Adrenal gland (tissue), 12 donors: ENCODE data around the gene PICK1. TPM values are rescaled to one million over a fixed set of nuclear protein-coding genes. Genes with fewer than 3 reads are reported as not detected.

Experiments
- DNase-seq, 7 donors: peaks; one replicate each; pipeline ENCODE4 v3.0.0-alpha.2; 2019 to 2020
- H3K27ac ChIP-seq, 5 donors: fragments of 200-600 bp; sonication (generic) in 4 of 5; 1 replicate in 3 of 5; 2 replicates in 2 of 5; pipeline versions ENCODE4 v1.5.1 to v1.8.0; 2016 to 2020; ENCODE audit warnings: mild to moderate bottlenecking in 1 of 5
- H3K27me3 ChIP-seq: fragments of 200-600 bp; 2 replicates; pipeline ENCODE4 v1.8.0; 2021
- H3K36me3 ChIP-seq, 2 donors: fragments of 200-600 bp; replicated peaks in 1 of 2; 1 replicate in 1 of 2; 2 replicates in 1 of 2; pipeline versions ENCODE4 v1.5.1 to v1.8.0; 2018 to 2022
- H3K4me1 ChIP-seq, 2 donors: fragments of 200-600 bp; replicated peaks in 1 of 2; 1 replicate in 1 of 2; 2 replicates in 1 of 2; pipeline versions ENCODE4 v1.5.1 to v1.8.0; 2018 to 2021
- H3K4me3 ChIP-seq, 4 donors: fragments of 200-600 bp; sonication (generic) in 3 of 4; one replicate each; pipeline ENCODE4 v1.5.1; 2016 to 2018
- H3K9me3 ChIP-seq, 3 donors: fragments of 200-600 bp; sonication (generic) in 1 of 3; replicated peaks in 1 of 3; 1 replicate in 2 of 3; 2 replicates in 1 of 3; pipeline versions ENCODE4 v1.5.1 to v1.8.0; 2016 to 2021
- CTCF ChIP-seq, 6 experiments: fragments of 450-650 bp in 4 of 6; fragments of 200-600 bp in 2 of 6; sonication (generic) in 1 of 6; IDR thresholded peaks; 1 replicate in 5 of 6; 2 replicates in 1 of 6; pipeline versions ENCODE4 v1.5.1 to v1.8.0; 2016 to 2021; ENCODE audit warnings: antibody characterized with exemption in 6 of 6, mild to moderate bottlenecking in 2 of 6, moderate library complexity in 1 of 6
- POLR2A ChIP-seq, 2 donors: fragments of 450-650 bp; IDR thresholded peaks; one replicate each; pipeline ENCODE4 v1.6.1; 2017; ENCODE audit warnings: antibody characterized with exemption in 2 of 2, mild to moderate bottlenecking in 2 of 2, moderate library complexity in 1 of 2
- WGBS, 4 donors: extraction: QIAGEN DNeasy Blood & Tissue Kit in 2 of 4; methylation state at CpG; one replicate each; pipeline versions ENCODE4 v1.1.5 to v1.1.7; 2013 to 2017; 5-methylcytosine and 5-hydroxymethylcytosine counted together
- intact Hi-C, 2 donors: fragments of 100-400 bp; cut with DNase I; formaldehyde crosslinking; loops; one replicate each; pipeline versions ENCODE4 v1.14.1 to v1.15.0; 2022 to 2023
- polyA plus RNA-seq, 3 donors: library from polyadenylated mRNA; stranded (reverse); fragments of 200-250 nt in 2 of 3; fragments of 350-450 nt in 1 of 3; fragmentation: Illumina TruSeq in 1 of 3; extraction: RNeasy Lipid Tissue Mini Kit (QIAGEN cat#74804) in 1 of 3; gene quantifications; one replicate each; pipeline ENCODE4 v1.2.3, GENCODE V29; 2013 to 2014
- total RNA-seq, 9 donors: library from RNA; depleted of rRNA in 4 of 9; stranded (reverse); fragments of >200 nt in 4 of 9; fragments of 120-200 nt in 1 of 9; fragmentation: NEBNext Ultra II Directional in 1 of 9; extraction: Animal tissue kit (Norgen Biotek cat#: 25700) in 1 of 9; gene quantifications; one replicate each; pipeline versions ENCODE4 v1.1.0 to v1.2.4, GENCODE V29; 2013 to 2023
- donor health status: healthy with polysubstance abuse.
- donor health status: Bipolar disorder and iron deficiency.
- donor health status: DM: yes; HTN: yes; CAD: no.
- donor health status: DM: no; HTN: no; CAD: no.
- donor health status: DM: no; HTN: no; CAD: no.
- donor health status: DM: yes; HTN: yes; CAD: no.

PICK1 gene
- total and polyA plus RNA-seq, 12 donors, result 28.7 to 93.6 (median 39.0) TPM

DNA sequence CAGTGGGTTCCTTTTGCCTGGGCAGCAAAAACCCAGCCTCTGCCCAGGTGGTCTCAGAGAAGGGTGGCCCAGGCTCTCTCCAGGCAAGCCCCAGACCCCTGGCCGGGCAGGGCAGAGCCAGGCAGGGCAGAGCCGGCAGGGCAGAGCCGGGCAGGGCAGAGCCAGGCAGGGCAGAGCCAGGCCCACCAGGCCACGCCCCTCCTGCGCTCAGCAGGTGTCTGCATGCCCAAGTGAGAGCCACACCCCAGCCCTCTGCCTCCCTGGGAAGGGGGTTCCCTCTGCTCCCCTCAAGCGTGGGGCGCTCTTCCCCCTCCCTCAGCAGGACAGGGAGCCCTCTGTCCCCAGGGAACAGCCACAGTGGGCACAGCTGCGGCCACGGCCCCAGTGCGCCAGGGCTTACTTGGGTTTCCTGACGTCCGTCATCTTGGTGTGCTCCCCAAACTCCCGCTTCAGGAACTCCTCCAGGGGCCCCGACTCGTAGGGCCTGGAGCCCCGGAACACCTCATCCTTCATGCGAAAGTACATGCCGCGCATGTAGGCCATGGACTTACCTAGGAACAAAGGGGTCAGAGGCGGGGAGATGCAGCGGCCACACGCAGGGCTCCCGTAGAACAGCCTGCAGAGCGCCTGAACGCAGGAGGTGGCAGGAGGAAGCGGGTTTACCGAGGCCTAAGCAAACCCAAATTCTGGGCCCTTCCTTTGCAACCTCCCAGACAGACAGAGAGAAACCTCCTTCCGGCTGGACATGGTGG is 63.3 kb downstream of the PICK1 start:
- Histone ChIP-seq H3K36me3 (no peaks in the 10 kb centered on the region), H3K27ac (no peak overlapping the region), H3K9me3 (no peaks in the 10 kb centered on the region), H3K4me1 (no peaks in the 10 kb centered on the region), H3K4me3 (no peak overlapping the region), H3K27me3 (no peaks in the 10 kb centered on the region)
- TF ChIP-seq POLR2A (IDR thresholded peaks at IDR 0.05), result no peak
- TF ChIP-seq CTCF (IDR thresholded peaks at IDR 0.05), result no peak
- intact Hi-C loops, result no loop called here
- WGBS, 4 donors, result 93 to 97% (median 95%) methylated on average over 6 to 28 of the region's 28 CpGs
- DNase-seq, result no peak

GRCh38 chr22:38122616-38123015 is 65.4 kb downstream of the PICK1 start:
- WGBS, 4 donors, result 87 to 93% (median 91%) methylated on average over 3 to 6 of the region's 6 CpGs
- no peak overlapping the region for H3K4me3 ChIP-seq
- no peaks in the 10 kb centered on the region for H3K9me3 ChIP-seq
- H3K36me3 ChIP-seq, result no peaks in the 10 kb centered on the region
- H3K4me1 ChIP-seq, result no peaks in the 10 kb centered on the region
- no peaks in the 10 kb centered on the region for H3K27me3 ChIP-seq
- intact Hi-C loops, result no loop called here
- no peak for DNase-seq
- H3K27ac ChIP-seq, result no peak overlapping the region
- no peak for TF ChIP-seq CTCF (IDR thresholded peaks at IDR 0.05)
- no peak for TF ChIP-seq POLR2A (IDR thresholded peaks at IDR 0.05)

DNA sequence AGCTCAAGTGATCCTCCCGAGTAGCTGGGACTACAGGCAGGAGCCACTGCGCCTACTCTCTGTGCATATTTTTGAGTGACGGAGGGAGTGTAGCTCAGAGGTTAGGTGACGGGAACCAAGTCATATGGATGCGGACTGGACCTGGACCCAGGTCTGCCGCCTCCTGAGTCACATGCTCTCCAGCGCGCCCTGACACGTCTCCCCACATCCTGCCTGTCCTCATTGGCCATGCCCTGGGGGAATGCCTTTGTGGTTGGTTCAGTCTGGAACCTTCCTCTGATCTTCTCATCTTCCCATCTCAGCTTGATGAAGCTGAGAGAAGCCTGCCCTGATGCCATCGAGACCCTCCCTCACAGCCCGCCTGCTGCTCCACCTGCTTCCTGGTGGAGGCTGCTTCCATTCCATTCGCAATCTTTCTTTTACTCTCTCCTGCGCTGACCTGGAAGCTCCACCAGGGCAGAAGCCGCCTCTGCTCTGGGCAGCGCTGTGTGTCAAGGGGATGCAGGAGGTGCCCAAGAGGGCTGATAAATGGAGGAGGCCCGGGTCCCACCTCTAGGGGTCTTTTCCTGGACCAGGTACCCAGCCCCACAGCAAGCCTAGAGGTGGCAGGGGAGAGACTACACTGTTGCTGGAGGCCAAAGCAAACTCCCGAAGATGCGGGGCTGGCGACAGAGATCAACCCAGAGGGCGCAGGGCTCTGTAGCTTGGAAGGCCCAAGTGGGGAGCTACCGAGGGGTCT is 67.2 kb downstream of the PICK1 start:
- Histone ChIP-seq H3K27me3 (no peaks in the 10 kb centered on the region), H3K4me1 (no peaks in the 10 kb centered on the region), H3K27ac (no peak overlapping the region), H3K9me3 (no peaks in the 10 kb centered on the region), H3K4me3 (no peak overlapping the region), H3K36me3 (no peaks in the 10 kb centered on the region)
- intact Hi-C loops, result no loop called here
- DNase-seq, result no peak
- TF ChIP-seq POLR2A (IDR thresholded peaks at IDR 0.05), result no peak
- no peak for TF ChIP-seq CTCF (IDR thresholded peaks at IDR 0.05)
- 92 to 99% (median 94%) methylated on average over 16 to 21 of the region's 21 CpGs for WGBS, 4 donors

- intact Hi-C loops, result no loop called here
- no peak overlapping the region for H3K4me3 ChIP-seq
- TF ChIP-seq CTCF (IDR thresholded peaks at IDR 0.05) (no peak), POLR2A (IDR thresholded peaks at IDR 0.05) (no peak)
- H3K4me1 ChIP-seq, result no peaks in the 10 kb centered on the region
- H3K27ac ChIP-seq, result no peak overlapping the region
- DNase-seq, result no peak
- H3K9me3 ChIP-seq, result no peaks in the 10 kb centered on the region
- 91 to 95% (median 93%) methylated on average over 9 to 14 of the region's 14 CpGs for WGBS, 4 donors
- no peaks in the 10 kb centered on the region for H3K27me3 ChIP-seq
- no peaks in the 10 kb centered on the region for H3K36me3 ChIP-seq
Observed at GRCh38 chr22:38125038-38125610, 67.9 kb downstream of the PICK1 start.
